GM10847 (cell line): ENCODE measurements around the gene RASGRP3.

Experiments used
- POLR2A ChIP-seq: IDR thresholded peaks from 2 replicates; pipeline ENCODE4 v1.6.1; 2011; ENCODE audit not compliant: insufficient read length; ENCODE audit errors: extremely low read depth

Gene RASGRP3

GRCh38 chr2:33525666-33526065 is 49.2 kb downstream of the RASGRP3 start:
- TF ChIP-seq POLR2A = no peak

- TF ChIP-seq POLR2A = no peak
Measured at GRCh38 chr2:33526132-33526531, 49.7 kb downstream of the RASGRP3 start.

GRCh38 chr2:33526921-33527320 is 50.5 kb downstream of the RASGRP3 start:
- TF ChIP-seq POLR2A = no peak

GRCh38 chr2:33528441-33528950 is 52.0 kb downstream of the RASGRP3 start:
- no peak for TF ChIP-seq POLR2A

- no peak for TF ChIP-seq POLR2A
Measured at GRCh38 chr2:33529771-33530481, 53.5 kb downstream of the RASGRP3 start.

- no peak for TF ChIP-seq POLR2A
Measured at GRCh38 chr2:33530690-33531548, 54.5 kb downstream of the RASGRP3 start.

GRCh38 chr2:33531549-33532059 is 55.2 kb downstream of the RASGRP3 start:
- no peak for TF ChIP-seq POLR2A

- TF ChIP-seq POLR2A = no peak
Measured at GRCh38 chr2:33532146-33532545, 55.7 kb downstream of the RASGRP3 start.

GRCh38 chr2:33532966-33533365 is 56.5 kb downstream of the RASGRP3 start:
- TF ChIP-seq POLR2A = no peak

GRCh38 chr2:33535421-33535820 is 59.0 kb downstream of the RASGRP3 start:
- TF ChIP-seq POLR2A = no peak

GRCh38 chr2:33541243-33541642 is 64.8 kb downstream of the RASGRP3 start:
- no peak for TF ChIP-seq POLR2A

- no peak for TF ChIP-seq POLR2A
Measured at GRCh38 chr2:33550206-33550605, 73.8 kb downstream of the RASGRP3 start.

- TF ChIP-seq POLR2A = no peak
Measured at GRCh38 chr2:33552758-33553461, 76.5 kb downstream of the RASGRP3 start.

- TF ChIP-seq POLR2A = no peak
Measured at GRCh38 chr2:33555681-33556080, 79.2 kb downstream of the RASGRP3 start.

GRCh38 chr2:33559328-33559727 is 82.9 kb downstream of the RASGRP3 start:
- no peak for TF ChIP-seq POLR2A

GRCh38 chr2:33560017-33560416 is 83.6 kb downstream of the RASGRP3 start:
- TF ChIP-seq POLR2A = no peak

- TF ChIP-seq POLR2A = no peak
Measured at GRCh38 chr2:33561872-33562271, 85.4 kb downstream of the RASGRP3 start.
